Liver (tissue), 9 donors: ENCODE data around the gene CFL2. TPM values are rescaled to one million over a fixed set of nuclear protein-coding genes. Genes with fewer than 3 reads are reported as not detected.

Experiments used
- DNase-seq: peaks from one replicate; pipeline ENCODE4 v3.0.0-alpha.2; 2017; ENCODE audit warnings: low spot score
- H3K27ac ChIP-seq, 2 donors: one replicate each; pipeline ENCODE4 v1.7.0; 2013; ENCODE audit warnings: inconsistent platforms in 2 of 2, low read length in 2 of 2, control low read depth in 1 of 2, low read depth in 1 of 2, mild to moderate bottlenecking in 1 of 2
- H3K27me3 ChIP-seq, 4 donors: one replicate each; pipeline versions ENCODE4 v1.6.1 to v1.7.0; 2013; ENCODE audit warnings: low read length in 3 of 4, inconsistent platforms in 1 of 4, mild to moderate bottlenecking in 1 of 4, moderate library complexity in 1 of 4; ENCODE audit not compliant: control insufficient read depth in 4 of 4, insufficient read depth in 4 of 4
- H3K36me3 ChIP-seq, 4 donors: one replicate each; pipeline versions ENCODE4 v1.6.1 to v1.7.0; 2013; ENCODE audit warnings: low read length in 3 of 4, mild to moderate bottlenecking in 3 of 4, low read depth in 1 of 4, moderate library complexity in 1 of 4; ENCODE audit not compliant: control insufficient read depth in 4 of 4, insufficient read depth in 3 of 4
- H3K4me1 ChIP-seq, 4 donors: one replicate each; pipeline versions ENCODE4 v1.6.1 to v1.7.0; 2013; ENCODE audit warnings: low read length in 3 of 4, mild to moderate bottlenecking in 3 of 4, moderate library complexity in 1 of 4; ENCODE audit not compliant: control insufficient read depth in 4 of 4, insufficient read depth in 4 of 4
- H3K4me3 ChIP-seq, 3 donors: one replicate each; pipeline versions ENCODE4 v1.6.1 to v1.7.0; 2013; ENCODE audit warnings: low read length in 3 of 3, control low read depth in 1 of 3, low read depth in 1 of 3, mild to moderate bottlenecking in 1 of 3
- H3K9ac ChIP-seq, 2 donors: one replicate each; pipeline ENCODE4 v1.7.0; 2013; ENCODE audit warnings: low read length in 2 of 2, mild to moderate bottlenecking in 2 of 2, moderate library complexity in 2 of 2, control low read depth in 1 of 2, low read depth in 1 of 2
- H3K9me3 ChIP-seq, 4 donors: one replicate each; pipeline versions ENCODE4 v1.6.1 to v1.7.0; 2013; ENCODE audit warnings: low read length in 3 of 4; ENCODE audit not compliant: control insufficient read depth in 4 of 4
- ATF3 ChIP-seq: IDR thresholded peaks from 2 replicates; pipeline ENCODE4 v1.6.1; 2016; ENCODE audit warnings: antibody characterized with exemption
- CTCF ChIP-seq: fragments of 150-350 bp; IDR thresholded peaks from 2 replicates; pipeline ENCODE4 v1.5.1; 2017; ENCODE audit warnings: improper control_type of control experiment, low read depth, low read length; ENCODE audit not compliant: missing input control
- EGR1 ChIP-seq, 2 donors: IDR thresholded peaks; 2 replicates each; pipeline ENCODE4 v1.6.1; 2016 to 2018; ENCODE audit warnings: antibody characterized with exemption in 2 of 2, low read depth in 2 of 2
- FOXA1 ChIP-seq: IDR thresholded peaks from 2 replicates; pipeline ENCODE4 v1.6.1; 2016; ENCODE audit warnings: antibody characterized with exemption
- FOXA2 ChIP-seq: IDR thresholded peaks from 2 replicates; pipeline ENCODE4 v1.6.1; 2016; ENCODE audit warnings: antibody characterized with exemption
- GABPA ChIP-seq, 2 donors: IDR thresholded peaks in 1 of 2; conservative IDR thresholded peaks in 1 of 2; 2 replicates each; pipeline ENCODE4 v1.6.1; 2016; ENCODE audit warnings: antibody characterized with exemption in 2 of 2, mild to moderate bottlenecking in 1 of 2, moderate library complexity in 1 of 2
- HNF4A ChIP-seq, 2 donors: conservative IDR thresholded peaks; 2 replicates each; pipeline ENCODE4 v1.6.1; 2016; ENCODE audit warnings: antibody characterized with exemption in 2 of 2, mild to moderate bottlenecking in 2 of 2
- JUND ChIP-seq, 2 donors: IDR thresholded peaks; 2 replicates each; pipeline ENCODE4 v1.6.1; 2016; ENCODE audit warnings: antibody characterized with exemption in 2 of 2
- NR2F2 ChIP-seq: IDR thresholded peaks from 2 replicates; pipeline ENCODE4 v1.6.1; 2016; ENCODE audit warnings: antibody characterized with exemption
- RAD21 ChIP-seq, 2 donors: IDR thresholded peaks; 2 replicates each; pipeline ENCODE4 v1.6.1; 2016; ENCODE audit warnings: antibody characterized with exemption in 2 of 2, mild to moderate bottlenecking in 2 of 2
- RXRA ChIP-seq, 2 donors: IDR thresholded peaks; 2 replicates each; pipeline ENCODE4 v1.6.1; 2017 to 2018; ENCODE audit warnings: antibody characterized with exemption in 2 of 2, mild to moderate bottlenecking in 1 of 2
- ZBTB33 ChIP-seq: IDR thresholded peaks from 2 replicates; pipeline ENCODE4 v1.6.1; 2016; ENCODE audit warnings: antibody characterized with exemption
- WGBS: extraction: QIAGEN DNeasy Blood & Tissue Kit; methylation state at CpG from one replicate; pipeline ENCODE4 v1.1.7; 2013; 5-methylcytosine and 5-hydroxymethylcytosine counted together
- polyA plus RNA-seq, 2 donors: library from polyadenylated mRNA; stranded (reverse) in 1 of 2; unstranded in 1 of 2; fragments of 200-250 nt in 1 of 2; fragments of >200 nt in 1 of 2; fragmentation: Nextera tagmentation in 1 of 2; extraction: Ambion mirVana in 1 of 2; gene quantifications; one replicate each; pipeline versions ENCODE4 v1.2.1 to v1.2.3, GENCODE V29; 2013 to 2015
- total RNA-seq, 2 donors: library from RNA; depleted of rRNA; stranded (reverse); fragments of >200 nt; gene quantifications; one replicate each; pipeline ENCODE4 v1.2.3, GENCODE V29; 2014
- TF ChIP-seq, protein P1 (sequence below): IDR thresholded peaks from 2 replicates; pipeline ENCODE4 v1.6.1; 2016; ENCODE audit warnings: antibody characterized with exemption, mild to moderate bottlenecking
- donor health status: healthy.
- donor health status: healthy.
- donor health status: healthy.
- donor health status: healthy.
- donor health status: healthy.

CFL2 gene
- total and polyA plus RNA-seq, 4 donors, result 37.2 to 76.1 (median 62.7) TPM

DNA sequence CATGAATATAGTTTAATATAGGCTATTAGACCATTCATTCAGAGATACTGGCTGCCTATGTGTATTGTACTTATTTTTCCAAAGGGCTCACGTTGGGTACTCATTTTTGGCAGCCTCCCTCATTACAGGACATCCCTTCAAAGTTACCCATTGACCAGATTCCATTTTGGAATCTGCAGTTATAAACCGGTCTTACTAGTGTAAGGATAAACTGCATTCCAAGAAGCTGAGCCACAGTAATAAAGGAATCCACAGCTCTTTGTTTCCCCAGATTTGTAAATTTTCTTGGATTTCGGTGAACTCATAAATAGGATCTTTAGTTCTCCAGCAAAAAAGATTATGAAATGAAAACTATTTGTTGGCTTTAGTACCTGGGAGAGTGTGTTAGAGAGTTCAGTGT lies 18.9 kb upstream of the CFL2 start:
- H3K4me1 ChIP-seq, result no peaks in the 10 kb centered on the region
- H3K27me3 ChIP-seq, result no peaks in the 10 kb centered on the region
- no peak for DNase-seq
- no peak overlapping the region for H3K9ac ChIP-seq
- no peak overlapping the region for H3K27ac ChIP-seq
- no peak overlapping the region for H3K4me3 ChIP-seq
- no peaks in the 10 kb centered on the region for H3K9me3 ChIP-seq
- WGBS, result 63% methylated on average over 3 of the region's 3 CpGs
- no peak for TF ChIP-seq ZBTB33
- TF ChIP-seq CTCF, result no peak
- TF ChIP-seq GABPA (IDR thresholded peaks at IDR 0.05 in 1 of 2, conservative IDR thresholded peaks at IDR 0.05 in 1 of 2), result no peak
- TF ChIP-seq FOXA2, result no peak
- TF ChIP-seq ATF3, result no peak
- no peak for TF ChIP-seq EGR1 (IDR thresholded peaks at IDR 0.05; ENCODE audit: low read depth in 2 of 2)
- no peak for TF ChIP-seq RAD21 (IDR thresholded peaks at IDR 0.05)
- TF ChIP-seq JUND (IDR thresholded peaks at IDR 0.05), result no peak
- no peak for TF ChIP-seq RXRA (IDR thresholded peaks at IDR 0.05)
- TF ChIP-seq FOXA1, result no peak
- TF ChIP-seq HNF4A (conservative IDR thresholded peaks at IDR 0.05), result no peak
- TF ChIP-seq NR2F2, result no peak
- no peaks in the 10 kb centered on the region for H3K36me3 ChIP-seq

DNA sequence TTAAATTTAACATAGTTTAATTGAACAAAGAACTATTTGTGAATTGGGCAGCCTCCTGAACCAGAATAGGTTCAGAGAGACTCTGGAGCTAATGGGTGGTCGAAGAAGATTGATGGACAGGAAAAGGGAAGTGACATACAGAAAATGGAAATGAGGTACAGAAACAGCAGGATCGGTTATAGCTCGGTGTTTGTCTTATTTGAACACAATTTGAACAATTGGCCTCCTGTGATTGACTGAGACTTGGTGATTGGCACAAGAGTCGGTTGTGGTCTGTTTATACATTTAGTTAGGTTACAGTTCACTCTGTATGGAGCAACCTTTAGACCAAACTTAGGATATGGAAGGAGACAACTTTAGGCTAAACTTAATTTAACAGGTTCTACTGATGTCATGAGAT lies 18.4 kb upstream of the CFL2 start:
- H3K27ac ChIP-seq, result no peak overlapping the region
- TF ChIP-seq, protein P1, sequence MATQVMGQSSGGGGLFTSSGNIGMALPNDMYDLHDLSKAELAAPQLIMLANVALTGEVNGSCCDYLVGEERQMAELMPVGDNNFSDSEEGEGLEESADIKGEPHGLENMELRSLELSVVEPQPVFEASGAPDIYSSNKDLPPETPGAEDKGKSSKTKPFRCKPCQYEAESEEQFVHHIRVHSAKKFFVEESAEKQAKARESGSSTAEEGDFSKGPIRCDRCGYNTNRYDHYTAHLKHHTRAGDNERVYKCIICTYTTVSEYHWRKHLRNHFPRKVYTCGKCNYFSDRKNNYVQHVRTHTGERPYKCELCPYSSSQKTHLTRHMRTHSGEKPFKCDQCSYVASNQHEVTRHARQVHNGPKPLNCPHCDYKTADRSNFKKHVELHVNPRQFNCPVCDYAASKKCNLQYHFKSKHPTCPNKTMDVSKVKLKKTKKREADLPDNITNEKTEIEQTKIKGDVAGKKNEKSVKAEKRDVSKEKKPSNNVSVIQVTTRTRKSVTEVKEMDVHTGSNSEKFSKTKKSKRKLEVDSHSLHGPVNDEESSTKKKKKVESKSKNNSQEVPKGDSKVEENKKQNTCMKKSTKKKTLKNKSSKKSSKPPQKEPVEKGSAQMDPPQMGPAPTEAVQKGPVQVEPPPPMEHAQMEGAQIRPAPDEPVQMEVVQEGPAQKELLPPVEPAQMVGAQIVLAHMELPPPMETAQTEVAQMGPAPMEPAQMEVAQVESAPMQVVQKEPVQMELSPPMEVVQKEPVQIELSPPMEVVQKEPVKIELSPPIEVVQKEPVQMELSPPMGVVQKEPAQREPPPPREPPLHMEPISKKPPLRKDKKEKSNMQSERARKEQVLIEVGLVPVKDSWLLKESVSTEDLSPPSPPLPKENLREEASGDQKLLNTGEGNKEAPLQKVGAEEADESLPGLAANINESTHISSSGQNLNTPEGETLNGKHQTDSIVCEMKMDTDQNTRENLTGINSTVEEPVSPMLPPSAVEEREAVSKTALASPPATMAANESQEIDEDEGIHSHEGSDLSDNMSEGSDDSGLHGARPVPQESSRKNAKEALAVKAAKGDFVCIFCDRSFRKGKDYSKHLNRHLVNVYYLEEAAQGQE, result no peak
- no peaks in the 10 kb centered on the region for H3K9me3 ChIP-seq
- DNase-seq, result no peak
- no peaks in the 10 kb centered on the region for H3K36me3 ChIP-seq
- H3K4me3 ChIP-seq, result no peak overlapping the region
- H3K27me3 ChIP-seq, result no peaks in the 10 kb centered on the region
- 77% methylated on average over 4 of the region's 4 CpGs for WGBS
- H3K9ac ChIP-seq, result no peak overlapping the region
- no peaks in the 10 kb centered on the region for H3K4me1 ChIP-seq
